HG03565 (cell line): ENCODE measurements around the gene MERTK.
"Not testable (repeated sequence)": the region's sequence is repeated elsewhere in the genome, so short reads cannot be mapped to it uniquely, and the experiment has no call there.

Source experiments
- ATAC-seq: cut with Tn5 transposase; IDR thresholded peaks from one replicate; pipeline ENCODE4 v1.9.1; 2021; ENCODE audit warnings: mild to moderate bottlenecking, moderate library complexity; ENCODE audit not compliant: unreplicated experiment

The MERTK gene

DNA sequence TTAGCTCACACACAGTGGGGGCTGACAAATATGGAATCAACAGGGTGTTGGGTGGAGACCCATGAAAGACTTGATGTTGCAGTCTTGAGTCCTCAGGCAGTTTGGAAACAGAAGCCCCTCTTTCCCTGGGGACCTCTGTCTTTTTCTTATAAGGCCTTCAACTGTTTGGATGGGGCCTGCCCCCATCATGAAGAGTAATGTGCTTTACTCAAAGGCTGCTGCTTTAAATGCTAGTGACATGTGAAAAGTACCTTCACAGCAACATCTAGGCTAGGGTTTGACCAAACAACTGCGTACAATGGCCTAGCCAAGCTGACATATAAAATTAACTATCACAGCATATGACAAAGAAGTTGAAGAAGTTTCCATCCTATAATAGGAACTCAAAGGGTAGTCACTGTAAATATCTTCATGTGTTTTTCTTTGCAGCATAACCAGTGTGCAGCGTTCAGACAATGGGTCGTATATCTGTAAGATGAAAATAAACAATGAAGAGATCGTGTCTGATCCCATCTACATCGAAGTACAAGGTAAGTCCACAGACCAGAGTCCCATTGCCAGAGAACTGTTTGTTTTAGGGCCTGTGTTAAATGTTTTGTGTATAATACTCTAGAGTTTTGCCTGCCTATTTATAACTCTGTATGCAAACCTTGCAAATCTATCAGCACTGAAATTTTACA is 46.3 kb downstream of the MERTK start:
- ATAC-seq = no peak

DNA sequence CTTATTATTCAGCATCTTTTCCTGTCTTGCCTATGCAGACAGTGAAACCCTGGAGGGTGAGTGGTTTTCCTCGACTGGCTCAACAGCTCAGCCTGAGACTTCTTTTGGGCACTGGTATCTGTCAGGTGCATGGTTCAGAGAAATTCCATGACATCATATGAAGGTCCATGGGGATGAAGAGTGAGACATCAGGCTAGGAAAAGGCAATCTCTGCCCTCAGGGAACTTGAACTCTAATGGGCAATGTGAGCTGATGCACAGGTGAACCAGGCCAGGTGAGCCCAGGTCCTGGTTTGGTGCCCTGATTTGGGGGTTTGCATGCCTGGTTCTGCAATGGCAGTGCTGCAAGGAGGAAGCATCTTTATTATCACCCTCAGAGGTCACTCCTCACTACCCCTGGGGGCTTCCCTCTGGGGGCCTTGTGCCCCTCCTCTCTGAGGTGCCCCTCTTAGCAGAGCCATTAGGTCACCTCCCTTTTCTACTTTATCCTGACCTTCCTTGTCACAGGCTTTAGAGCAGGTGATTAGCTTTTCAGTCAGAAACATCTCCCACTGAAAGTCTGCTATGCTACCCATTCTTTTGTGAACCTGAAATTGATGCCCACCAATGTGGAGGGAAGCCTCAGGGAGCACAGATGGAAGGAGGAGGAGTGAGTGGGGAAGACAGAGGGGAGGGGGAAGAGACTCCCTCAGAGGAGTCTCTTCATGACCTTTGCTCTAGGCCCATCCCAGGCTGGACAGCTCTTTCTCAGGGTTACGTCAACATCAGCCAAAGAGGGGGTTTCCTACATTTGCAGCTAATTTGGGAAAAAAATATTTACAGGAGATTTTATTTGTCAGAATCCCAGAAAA is 47.3 kb downstream of the MERTK start:
- no peak for ATAC-seq

DNA sequence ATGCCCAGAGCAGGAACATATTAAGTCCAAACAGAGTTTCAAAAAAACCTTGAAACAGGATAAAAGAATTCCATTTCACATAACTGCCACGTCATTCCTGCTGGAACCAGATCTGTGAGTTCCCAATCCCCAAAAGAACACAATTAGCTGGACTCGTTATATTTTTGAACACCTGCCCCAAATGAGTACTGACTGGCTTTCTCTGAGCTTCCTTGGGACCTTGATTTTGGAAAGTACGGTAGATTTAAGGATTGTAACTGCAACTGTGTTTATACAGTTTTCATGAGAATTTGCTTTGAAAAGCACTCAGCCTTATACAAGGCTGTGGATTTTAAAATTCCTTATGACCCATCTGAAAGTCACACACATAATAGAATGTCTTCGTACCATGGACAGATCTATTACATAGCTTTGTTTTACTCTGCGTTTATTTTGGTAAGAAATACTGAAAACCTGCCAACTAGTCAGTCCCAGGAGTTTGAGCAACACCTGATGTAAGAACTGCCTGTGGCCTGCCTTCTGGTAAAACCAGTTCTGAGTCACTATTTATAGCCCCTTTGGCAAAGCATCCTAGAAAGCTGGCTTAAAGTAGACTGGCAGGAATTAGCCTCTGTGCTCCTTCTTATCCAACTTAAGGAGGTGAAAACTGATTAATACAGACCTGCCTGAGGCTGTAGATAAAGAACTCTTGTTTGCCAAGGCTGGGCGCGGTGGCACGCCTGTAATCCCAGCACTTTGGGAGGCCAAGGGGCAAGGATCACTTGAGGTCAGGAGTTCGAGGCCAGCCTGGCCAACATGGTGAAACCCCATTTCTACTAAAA is 48.1 kb downstream of the MERTK start:
- no peak for ATAC-seq

- ATAC-seq = no peak
Measured at GRCh38 chr2:111947219-111947618, 48.8 kb downstream of the MERTK start.

- ATAC-seq = no peak
Measured at GRCh38 chr2:111948832-111949231, 50.4 kb downstream of the MERTK start.

DNA sequence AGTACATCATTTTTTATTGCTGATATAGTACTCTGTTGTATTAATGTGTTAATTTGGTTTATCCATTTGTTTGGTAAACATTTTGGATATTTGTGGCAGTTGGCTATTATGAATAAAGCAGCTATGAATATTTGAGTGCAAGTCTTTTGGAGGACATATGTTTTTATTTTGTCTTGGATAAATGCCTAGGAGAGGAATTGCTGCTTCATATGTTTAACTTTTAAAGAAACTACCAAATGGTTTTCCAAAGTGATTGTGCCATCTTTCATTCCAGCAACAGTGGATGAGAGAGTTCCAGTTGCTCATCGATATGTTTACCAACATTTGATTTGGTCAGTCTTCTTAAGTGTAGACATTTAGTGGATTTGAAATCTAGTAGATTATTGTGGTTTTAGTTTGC is 51.8 kb downstream of the MERTK start:
- no peak for ATAC-seq

DNA sequence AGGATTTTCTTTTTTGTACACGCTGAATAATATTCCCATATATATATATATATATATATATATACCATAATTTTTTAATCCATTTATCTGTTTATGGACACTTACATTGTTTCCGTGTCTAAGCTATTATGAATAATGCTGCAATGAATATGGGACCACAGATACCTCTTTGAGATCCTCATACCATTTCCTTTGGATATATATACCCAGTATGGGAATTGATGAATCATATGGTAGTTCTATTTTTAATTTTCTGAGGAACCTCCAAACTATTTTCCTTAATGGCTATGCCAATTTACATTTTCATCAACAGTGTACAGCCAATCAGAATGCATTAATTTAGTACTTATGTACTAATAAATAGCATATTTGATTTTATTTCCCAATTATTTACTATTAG is 53.1 kb downstream of the MERTK start:
- ATAC-seq = no peak

DNA sequence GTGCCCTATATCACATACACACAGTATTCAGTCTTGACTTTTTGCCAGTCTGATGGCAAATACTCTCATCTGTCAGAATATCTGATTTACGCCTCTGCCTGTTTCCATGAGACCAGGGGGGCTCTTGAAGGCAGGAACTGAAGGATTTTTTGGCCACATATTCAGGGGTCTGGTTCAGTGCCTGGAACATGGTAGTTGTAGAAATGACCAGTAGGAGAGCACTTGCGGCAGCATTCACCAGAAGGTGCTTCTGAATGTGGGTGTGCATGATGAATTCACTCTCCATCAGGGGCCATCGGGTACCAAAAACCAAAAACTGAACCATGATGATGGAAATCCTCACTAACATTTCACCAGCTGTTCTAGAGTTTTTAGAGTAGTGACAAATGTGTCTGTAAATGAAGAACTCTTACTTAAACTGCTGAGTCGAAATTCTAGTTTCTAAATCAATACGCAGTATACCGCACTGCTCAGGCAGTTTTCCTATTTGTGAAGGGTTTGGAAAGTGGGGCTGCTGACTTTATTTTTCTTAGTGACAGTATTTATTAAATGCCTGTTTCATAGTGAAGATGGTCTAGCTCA is 54.6 kb downstream of the MERTK start:
- no peak for ATAC-seq

DNA sequence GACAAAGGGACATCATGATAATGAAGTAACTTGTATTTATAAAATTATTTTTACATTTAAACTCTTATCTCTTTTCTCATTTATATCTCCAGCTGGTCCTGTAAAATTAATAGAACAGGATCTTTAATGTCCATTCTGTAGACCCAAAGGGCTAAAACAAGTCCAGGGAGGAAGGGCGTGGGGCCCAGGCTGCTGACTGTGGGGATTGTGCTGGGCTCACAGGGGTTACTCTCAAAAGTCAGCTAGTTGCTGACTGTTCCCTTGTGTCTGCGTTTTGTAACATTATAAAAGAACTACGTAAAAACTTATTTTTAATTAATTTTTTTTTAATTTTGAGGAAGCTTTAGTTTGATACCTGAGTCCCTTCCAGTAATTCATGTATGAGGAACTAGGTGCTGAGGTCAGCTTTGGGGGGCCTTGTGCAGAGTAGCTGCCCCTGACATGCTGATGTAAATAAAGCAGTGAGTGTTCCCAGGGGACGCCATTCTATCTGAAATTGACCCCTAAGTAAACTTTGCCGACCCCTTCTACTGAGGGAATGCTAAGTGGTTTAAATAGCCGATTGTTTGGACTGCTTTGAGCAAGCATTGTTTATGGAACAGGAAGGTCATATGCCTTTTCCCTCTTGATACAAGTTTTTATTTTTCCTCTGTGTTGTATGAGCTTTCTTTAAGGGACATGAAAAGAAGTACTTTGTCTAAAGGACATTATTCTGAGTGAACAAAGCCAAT is 56.4 kb downstream of the MERTK start:
- no peak for ATAC-seq

DNA sequence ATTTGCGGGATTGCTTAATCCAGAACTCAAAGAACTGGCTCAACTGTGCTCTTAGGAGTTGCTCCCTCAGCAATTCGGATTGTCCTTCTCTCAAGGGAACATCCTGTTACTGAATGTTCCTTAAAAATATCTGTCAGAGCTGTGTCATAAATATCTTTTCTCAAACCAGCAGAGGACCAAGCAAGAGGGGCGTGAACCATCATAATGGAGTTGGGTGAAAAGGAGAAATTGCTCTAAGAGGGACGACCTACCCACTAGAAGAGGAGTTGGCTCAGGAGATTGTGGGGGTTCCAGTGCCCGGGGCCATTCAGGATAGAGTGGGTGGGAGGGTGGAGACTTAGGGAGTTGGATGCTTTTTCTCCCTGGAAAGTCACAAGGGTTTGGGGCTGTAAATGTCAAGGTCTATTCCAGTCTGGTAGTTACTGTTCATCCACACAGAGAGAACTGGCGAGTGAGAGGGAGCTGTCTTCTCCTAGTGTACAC is 59.5 kb downstream of the MERTK start:
- ATAC-seq = no peak

DNA sequence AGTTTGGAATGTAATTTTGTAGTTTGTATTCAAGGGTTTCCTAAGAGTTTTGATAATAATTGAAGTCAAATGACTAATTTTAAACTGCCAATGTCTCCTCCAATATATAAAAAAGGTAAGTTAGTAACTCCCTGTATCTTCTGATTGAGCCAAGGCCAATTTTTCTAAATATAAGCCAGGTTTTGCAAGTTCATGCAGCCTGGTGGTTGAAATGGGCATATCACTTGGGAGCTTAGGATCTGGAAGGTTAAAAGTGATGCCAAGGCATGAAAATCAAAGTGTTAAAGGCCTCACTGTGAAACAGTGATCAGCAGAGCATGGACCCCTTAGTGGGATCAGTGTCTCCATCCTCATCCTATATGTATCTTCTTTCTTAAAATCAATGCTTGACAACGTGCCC is 60.5 kb downstream of the MERTK start:
- no peak for ATAC-seq

- ATAC-seq = no peak
Measured at GRCh38 chr2:111961663-111962062, 63.3 kb downstream of the MERTK start.

- not testable (repeated sequence) for ATAC-seq
Measured at GRCh38 chr2:111963086-111963485, 64.7 kb downstream of the MERTK start.

DNA sequence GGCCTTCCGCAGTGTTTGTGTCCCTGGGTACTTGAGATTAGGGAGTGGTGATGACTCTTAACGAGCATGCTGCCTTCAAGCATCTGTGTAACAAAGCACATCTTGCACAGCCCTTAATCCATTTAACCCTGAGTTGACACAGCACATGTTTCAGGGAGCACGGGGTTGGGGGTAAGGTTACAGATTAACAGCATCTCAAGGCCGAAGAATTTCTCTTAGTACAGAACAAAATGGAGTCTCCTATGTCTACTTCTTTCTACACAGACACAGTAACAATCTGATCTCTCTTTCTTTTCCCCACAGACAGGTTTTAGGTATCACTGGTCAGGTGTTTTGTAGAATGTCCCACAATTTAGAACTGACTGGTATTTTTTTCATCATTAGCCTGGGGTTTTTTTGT is 65.1 kb downstream of the MERTK start:
- not testable (repeated sequence) for ATAC-seq

GRCh38 chr2:111965062-111965461 is 66.7 kb downstream of the MERTK start:
- no peak for ATAC-seq

GRCh38 chr2:111966241-111966640 is 67.8 kb downstream of the MERTK start:
- no peak for ATAC-seq

DNA sequence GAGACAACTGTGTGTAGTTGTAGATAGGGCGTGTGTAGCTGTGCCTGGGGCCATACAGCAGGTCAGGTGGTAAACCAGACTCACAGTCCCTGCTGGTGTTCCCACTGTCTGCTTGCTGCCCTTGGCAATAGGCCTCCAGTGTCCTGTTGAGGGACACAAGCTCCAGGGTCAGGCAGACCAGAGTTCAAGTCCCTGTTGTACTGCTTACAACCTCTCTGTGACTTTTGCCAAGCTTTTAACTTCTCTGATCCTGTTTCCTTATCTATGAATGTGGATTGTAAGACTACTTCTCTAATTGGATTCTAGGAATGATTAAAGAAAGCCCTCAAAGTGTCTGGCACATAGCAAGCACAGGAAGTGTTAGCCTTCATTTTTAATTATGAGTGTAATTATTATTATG is 68.6 kb downstream of the MERTK start:
- no peak for ATAC-seq

DNA sequence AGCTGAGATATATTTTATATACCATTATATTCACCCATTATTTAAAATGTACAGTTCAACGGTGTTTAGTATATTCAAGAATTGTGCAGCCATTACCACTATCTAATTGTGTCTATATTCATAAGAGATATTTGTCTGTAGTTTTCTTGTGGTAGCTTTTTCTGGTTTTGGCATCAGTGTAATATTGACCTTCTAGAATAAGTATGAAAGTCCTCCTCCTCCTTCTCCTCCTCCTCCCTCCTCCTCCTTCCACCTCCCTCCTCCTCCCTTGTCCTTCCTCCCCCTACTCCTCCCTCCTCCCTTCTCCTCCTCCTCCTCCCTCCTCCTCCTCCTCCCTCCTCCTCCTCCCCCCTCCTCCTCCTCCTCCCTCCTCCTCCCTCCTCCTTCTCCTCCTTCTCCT is 72.0 kb downstream of the MERTK start:
- no peak for ATAC-seq

GRCh38 chr2:111972955-111973565 is 74.7 kb downstream of the MERTK start:
- no peak for ATAC-seq

- ATAC-seq = no peak
Measured at GRCh38 chr2:111973701-111974100, 75.3 kb downstream of the MERTK start.
